ENCODE results near the gene CBLC.

DNA sequence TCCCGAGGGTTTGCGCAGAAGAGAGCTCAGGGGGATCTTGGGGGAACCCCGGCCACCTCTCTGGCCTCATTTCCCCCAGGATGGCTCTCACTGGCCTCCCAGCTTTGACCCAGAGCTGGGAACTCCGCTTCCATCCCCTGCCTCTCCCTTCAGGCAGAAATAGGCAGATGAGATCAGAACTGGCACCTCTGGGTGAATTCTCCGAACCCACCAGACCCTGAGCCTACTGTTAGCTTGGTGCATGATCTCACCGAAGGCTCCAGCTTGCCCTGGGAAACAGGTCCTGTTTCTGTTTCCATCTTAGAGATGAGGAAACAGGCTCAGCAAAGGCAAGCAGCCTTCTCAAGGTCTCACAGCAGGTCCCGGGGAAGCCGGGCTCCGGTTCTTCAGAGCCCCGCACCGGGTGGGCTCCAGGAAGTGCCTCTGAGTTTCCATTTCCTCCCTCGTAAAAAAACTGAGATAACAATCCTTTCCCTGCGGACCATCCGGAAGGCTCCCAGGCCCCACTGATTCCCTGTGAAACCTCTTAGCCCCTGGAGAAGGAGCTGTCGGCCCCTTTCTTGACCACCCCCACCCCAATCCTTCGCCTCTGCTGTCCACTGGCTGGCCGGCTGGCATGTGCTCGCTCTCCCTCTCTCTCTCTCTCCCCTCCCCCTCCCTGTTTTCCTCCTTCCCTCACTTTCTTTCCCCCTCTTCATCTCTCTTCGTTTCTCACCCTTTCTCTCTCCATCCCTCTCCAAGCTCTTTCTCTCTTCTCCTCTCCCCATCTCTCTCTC is 70.5 kb downstream of the CBLC start:
- TF ChIP-seq, protein P1, sequence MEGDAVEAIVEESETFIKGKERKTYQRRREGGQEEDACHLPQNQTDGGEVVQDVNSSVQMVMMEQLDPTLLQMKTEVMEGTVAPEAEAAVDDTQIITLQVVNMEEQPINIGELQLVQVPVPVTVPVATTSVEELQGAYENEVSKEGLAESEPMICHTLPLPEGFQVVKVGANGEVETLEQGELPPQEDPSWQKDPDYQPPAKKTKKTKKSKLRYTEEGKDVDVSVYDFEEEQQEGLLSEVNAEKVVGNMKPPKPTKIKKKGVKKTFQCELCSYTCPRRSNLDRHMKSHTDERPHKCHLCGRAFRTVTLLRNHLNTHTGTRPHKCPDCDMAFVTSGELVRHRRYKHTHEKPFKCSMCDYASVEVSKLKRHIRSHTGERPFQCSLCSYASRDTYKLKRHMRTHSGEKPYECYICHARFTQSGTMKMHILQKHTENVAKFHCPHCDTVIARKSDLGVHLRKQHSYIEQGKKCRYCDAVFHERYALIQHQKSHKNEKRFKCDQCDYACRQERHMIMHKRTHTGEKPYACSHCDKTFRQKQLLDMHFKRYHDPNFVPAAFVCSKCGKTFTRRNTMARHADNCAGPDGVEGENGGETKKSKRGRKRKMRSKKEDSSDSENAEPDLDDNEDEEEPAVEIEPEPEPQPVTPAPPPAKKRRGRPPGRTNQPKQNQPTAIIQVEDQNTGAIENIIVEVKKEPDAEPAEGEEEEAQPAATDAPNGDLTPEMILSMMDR (optimal IDR thresholded peaks at IDR 0.05 in 1 of 3, IDR thresholded peaks at IDR 0.05 in 1 of 3, conservative IDR thresholded peaks at IDR 0.05 in 1 of 3; ENCODE audit: extremely low read depth in 1 of 3, insufficient read depth in 2 of 3, low read length in 3 of 3) = no peak
- TF ChIP-seq EZH2 (IDR thresholded peaks at IDR 0.05; ENCODE audit: low read length) = no peak

All from keratinocyte (primary cell).